ENCODE measurements around the gene SPRED3.

Gene SPRED3

GRCh38 chr19:38422438-38422837, 33.9 kb downstream of the SPRED3 start:
- DNase-seq = no peak

DNA sequence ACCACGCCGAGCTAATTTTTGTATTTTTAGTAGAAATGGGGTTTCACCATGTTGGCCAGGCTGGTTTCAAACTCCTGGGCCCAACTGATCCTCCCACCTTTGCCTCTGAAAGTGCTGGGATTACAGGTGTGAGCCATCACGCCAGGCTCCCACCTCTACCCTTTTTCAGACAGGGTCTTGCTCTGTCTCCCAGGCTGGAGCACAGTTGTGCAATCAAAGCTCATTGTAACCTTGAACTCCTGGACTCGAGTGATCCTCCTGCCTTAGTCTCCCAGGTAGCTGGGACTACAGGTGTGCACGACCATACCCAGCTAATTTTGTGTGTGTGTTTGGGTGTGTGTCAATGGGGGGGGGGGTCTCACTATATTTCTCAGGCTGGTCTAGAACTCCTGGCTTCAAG, 35.8 kb downstream of the SPRED3 start:
- no peak for DNase-seq

DNA sequence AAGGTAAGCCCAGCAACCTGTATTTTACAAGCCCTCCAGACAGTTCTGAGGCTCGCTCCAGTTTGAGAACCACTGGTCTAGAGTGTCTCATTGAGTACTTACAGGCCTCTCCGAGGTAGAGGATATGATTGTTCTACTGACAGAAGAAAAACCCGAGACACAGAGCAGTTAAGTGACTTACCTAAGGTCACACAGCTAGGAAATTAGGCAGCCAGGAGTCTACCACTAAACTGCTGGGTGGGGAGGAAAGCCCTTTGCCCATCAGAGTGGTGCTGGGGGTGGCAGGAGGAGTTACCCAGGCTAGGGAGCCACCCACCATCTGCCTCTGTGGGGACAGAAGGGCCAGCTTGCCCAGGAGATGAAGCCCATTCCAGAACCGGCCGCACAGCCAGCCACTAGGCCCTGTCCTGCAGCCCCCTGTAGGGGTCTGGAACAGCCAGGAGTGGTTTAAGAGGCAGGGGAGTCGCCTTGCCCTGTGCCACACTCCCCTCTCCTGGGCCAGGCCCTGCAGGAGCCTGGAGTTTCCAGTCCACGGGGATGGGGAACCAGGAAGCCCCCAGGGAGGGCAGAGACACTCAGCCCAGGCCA, 36.8 kb downstream of the SPRED3 start:
- DNase-seq = no peak

- DNase-seq = peak; percentile 83
Measured at GRCh38 chr19:38425810-38426466, 37.4 kb downstream of the SPRED3 start, which contains the start of gene RASGRP4. RASGRP4 (minus strand) TSS chr19:38426219; CDS start chr19:38426091, 128 bp downstream.

DNA sequence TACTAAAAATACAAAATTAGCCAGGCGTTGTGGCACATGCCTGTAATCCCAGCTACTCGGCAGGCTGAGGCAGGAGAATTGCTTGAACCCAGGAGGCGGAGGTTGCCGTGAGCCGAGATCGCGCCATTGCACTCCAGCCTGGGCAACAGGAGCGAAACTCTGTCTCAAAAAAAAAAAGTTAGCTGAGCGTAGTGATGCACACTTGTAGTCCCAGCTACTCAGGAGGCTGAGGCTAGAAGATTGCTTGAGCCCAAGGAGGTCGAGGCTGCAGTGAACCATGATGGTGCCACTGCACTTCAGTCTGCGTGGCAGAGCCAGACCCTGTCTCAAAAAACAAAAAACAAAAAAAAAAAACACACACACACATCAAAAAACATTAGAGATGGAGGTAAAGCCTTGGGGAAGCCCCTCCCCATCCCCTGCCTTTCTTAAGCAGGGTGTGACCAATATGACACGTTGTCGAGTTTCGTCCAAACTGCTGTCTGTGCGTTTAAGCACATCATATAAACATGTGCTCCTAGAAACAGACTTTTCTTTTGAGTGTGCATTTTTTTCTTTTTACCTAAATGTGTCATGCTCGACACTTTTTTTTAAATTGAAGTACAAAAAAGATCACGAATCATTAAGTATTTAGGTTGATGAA, 38.7 kb downstream of the SPRED3 start:
- DNase-seq = peak; percentile 83

GRCh38 chr19:38429055-38429810, 40.7 kb downstream of the SPRED3 start:
- peak; percentile 75 for DNase-seq

DNA sequence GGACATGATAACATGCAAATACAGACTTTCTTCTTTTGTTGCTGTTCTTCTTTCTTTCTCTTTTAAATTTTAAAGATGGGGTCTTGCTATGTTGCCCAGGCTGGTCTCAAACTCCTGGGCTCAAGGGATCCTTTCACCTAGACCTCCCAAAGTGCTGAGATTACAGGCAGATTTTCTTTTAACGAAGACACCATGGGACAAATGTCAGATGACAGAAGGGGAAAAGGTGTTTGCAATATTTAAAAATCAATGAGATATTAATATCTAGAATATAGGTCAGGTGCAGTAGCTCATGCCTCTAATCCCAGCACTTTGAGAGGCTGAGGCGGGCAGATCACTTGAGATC, 41.3 kb downstream of the SPRED3 start:
- no peak for DNase-seq

DNA sequence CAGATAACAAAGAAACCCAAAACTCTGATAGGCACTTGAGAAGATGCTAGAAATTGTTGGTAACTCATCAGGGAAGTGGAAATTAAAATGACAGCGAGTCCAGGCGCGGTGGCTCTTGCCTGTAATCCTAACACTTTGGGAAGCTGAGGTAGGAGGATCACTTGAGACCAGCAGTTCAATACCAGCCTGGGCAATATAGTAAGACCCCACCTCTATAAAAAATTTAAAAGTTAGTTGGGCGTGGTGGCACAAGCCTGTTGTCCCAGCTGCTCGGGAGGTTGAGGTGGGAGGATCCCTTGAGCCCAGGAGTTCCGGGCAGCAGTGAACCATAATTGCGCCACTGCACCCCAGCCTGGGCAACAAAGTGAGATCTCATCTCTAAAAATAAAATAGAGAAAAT, 42.4 kb downstream of the SPRED3 start:
- DNase-seq = no peak

GRCh38 chr19:38433268-38433733, 44.8 kb downstream of the SPRED3 start, which contains the start of gene RYR1:
RYR1 (plus strand) TSS chr19:38433691; CDS start chr19:38433830, 139 bp downstream.
- DNase-seq = peak; percentile 88

- no peak for DNase-seq
Measured at GRCh38 chr19:38434549-38435051, 46.1 kb downstream of the SPRED3 start.

DNA sequence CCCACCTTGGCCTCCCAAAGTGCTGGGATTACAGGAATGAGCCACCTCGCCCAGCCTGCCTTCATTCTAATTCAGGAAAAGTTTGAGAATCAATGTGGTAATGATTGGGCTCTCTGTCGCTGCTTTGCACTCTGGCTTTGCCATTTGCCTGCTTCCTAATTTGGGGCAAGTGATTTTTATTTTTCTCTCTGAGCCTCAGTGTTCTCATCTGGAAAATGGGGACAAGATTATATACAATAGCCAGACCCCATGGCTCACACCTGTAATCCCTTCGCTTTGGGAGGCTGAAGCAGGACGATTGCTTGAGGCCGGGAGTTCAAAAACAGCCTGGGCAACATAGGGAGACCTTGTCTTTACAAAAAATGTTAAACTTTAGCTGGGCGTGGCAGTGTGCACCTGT, 48.8 kb downstream of the SPRED3 start:
- DNase-seq = no peak

GRCh38 chr19:38437917-38438316, 49.4 kb downstream of the SPRED3 start:
- no peak for DNase-seq

GRCh38 chr19:38440592-38440991, 52.1 kb downstream of the SPRED3 start:
- DNase-seq = no peak

DNA sequence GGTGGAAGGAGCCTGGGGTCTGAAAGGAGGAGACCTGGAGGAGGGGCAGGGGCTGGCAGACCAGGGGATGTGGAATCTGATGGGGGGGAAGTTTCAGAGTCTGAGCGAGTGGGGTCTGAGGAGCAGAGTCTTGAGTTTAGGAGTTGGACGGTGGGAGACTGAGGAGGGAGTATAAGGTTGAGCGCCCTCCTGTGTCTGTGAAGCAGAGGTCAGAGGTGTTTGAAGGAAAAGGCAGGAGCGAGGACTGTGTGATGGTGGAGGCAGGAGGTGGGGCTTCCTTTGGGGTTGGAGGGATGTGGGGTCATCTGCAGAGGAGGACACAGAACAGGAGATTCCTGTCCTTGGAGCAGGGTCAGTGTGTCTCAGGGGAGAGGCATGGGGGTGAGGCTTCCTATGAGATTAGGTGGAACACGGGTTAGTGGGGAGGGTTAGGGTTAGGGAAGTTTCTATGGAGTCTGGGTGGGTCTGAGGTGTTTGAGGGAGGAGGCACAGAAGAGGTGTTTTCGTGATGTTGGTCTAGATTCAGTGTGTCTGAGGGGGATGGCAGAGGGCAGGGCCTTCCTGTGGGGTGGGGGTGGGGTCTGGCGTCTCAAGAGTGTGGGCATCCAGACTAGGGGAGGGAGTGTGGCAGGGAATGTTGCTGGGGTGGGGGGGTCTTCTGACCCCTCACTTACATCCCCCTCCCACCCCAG, 53.3 kb downstream of the SPRED3 start:
- no peak for DNase-seq

DNA sequence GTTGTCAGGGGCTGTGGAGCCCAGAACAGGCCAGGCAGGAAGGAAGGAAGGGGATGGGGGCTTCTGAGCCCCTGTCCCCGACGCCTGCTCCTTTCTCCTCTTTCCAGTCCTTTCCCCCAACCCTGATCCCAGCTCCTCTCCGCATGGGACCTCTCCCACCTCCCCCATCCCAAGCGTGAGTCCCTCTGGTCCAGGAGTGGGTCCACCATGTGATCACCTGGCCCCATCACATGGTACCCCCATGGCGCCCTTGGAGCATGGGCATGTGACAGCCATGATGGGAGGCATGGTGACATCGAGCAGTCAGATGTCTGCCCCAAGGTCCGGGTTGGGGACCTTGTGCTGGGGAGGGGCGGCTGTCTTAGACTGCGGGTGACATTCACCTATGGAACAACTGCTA, 54.2 kb downstream of the SPRED3 start:
- no peak for DNase-seq

GRCh38 chr19:38443458-38443999, 55.0 kb downstream of the SPRED3 start:
- DNase-seq = no peak

GRCh38 chr19:38444026-38444425, 55.5 kb downstream of the SPRED3 start:
- DNase-seq = no peak

GRCh38 chr19:38445362-38445761, 56.9 kb downstream of the SPRED3 start:
- DNase-seq = no peak

DNA sequence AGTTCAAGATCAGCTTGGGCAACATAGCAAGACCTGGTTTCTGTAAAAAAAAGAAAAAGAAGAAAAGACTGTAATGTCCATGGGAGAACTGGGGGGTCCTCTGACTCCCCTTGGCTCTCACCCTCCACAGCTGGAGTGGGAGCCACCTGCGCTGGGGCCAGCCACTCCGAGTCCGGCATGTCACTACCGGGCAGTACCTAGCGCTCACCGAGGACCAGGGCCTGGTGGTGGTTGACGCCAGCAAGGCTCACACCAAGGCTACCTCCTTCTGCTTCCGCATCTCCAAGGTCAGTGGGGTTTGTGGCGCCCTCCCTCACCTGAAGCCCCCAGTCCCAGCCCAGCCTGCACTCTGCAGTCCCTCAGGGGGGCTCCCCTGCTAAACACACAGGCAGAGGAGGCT, 59.7 kb downstream of the SPRED3 start:
- DNase-seq = no peak

Measured in activated effector memory CD4-positive, alpha-beta T cell treated with anti-CD3 and anti-CD28 coated beads, Interleukin-2, amount 50 U/mL, for 16 hours (primary cell).